AG09309 (cell line): ENCODE results near the gene JPH3.

Experiments used
- DNase-seq: peaks from one replicate; pipeline ENCODE4 v3.0.0-alpha.2; 2010; ENCODE audit warnings: low read depth
- H3K4me3 ChIP-seq: 2 replicates; pipeline ENCODE4 v1.5.1; 2011; ENCODE audit warnings: mild to moderate bottlenecking, low read depth, low read length, moderate library complexity; ENCODE audit not compliant: control insufficient read depth
- TF ChIP-seq, protein P1 (sequence below): IDR thresholded peaks from 2 replicates; pipeline ENCODE4 v1.5.1; 2011; ENCODE audit warnings: mild to moderate bottlenecking, low read depth, low read length, inconsistent platforms; ENCODE audit not compliant: insufficient read depth, control insufficient read depth; ENCODE audit errors: missing control alignments

Gene JPH3

DNA sequence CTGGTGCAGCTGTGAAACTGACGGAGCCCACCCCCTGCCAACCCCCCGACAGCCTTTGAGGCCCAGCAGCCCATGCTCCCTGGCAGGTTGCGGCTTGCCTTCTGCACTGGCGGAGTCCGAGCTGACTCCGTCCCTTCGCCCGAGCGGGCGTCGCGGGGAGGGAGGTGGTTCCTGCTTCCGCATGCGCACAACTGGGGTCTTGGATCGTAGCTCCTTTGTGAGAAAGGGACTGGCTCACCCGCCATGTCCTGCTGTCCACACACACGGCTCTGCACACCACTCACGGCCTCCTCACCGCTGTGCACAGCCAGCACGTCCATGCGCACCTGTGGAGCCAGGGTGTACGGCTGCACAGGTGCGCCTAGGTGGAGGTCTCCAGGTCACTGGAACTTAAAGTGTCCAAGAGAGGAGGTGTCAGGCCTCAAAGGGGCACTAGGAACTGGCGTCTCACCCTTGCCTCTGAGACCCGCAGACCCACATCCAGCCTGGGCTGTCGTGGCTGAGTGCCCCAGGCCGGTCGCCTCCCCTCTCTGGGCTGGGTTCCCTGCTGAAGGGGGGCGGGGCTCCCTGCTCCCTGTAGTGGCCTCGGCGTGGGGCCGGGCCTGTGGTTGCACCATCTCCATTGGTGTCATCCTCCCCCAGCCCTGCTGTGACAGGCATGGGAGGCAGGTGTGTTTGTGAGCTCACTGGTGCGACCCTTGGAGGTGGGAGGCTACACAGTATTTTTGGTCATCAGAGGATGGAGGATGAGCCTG, 45.3 kb downstream of the JPH3 start:
- no peak for DNase-seq
- H3K4me3 ChIP-seq = no peak overlapping the region
- TF ChIP-seq, protein P1, sequence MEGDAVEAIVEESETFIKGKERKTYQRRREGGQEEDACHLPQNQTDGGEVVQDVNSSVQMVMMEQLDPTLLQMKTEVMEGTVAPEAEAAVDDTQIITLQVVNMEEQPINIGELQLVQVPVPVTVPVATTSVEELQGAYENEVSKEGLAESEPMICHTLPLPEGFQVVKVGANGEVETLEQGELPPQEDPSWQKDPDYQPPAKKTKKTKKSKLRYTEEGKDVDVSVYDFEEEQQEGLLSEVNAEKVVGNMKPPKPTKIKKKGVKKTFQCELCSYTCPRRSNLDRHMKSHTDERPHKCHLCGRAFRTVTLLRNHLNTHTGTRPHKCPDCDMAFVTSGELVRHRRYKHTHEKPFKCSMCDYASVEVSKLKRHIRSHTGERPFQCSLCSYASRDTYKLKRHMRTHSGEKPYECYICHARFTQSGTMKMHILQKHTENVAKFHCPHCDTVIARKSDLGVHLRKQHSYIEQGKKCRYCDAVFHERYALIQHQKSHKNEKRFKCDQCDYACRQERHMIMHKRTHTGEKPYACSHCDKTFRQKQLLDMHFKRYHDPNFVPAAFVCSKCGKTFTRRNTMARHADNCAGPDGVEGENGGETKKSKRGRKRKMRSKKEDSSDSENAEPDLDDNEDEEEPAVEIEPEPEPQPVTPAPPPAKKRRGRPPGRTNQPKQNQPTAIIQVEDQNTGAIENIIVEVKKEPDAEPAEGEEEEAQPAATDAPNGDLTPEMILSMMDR = no peak

DNA sequence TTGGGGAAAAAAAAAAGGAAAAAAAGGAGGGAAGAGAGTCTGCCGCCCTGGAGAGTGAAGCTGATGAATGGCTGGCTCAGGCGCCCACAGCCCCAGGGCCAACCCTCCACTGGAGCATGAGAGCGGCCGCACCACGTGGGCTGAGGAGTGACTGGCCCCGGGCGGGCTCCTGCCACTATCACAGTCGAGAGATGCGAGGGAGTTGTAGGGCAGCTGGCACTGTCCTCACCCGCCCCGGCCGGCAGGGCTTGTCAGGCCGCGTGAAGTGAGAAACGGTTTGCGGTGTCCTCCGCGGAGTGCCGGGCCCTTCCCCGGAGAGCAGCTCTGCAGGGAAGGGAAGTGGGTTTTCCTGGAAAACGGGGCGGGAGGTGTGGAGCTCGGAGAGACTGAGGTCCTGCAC, 45.9 kb downstream of the JPH3 start:
- DNase-seq = no peak
- TF ChIP-seq, protein P1 = no peak
- no peak overlapping the region for H3K4me3 ChIP-seq

DNA sequence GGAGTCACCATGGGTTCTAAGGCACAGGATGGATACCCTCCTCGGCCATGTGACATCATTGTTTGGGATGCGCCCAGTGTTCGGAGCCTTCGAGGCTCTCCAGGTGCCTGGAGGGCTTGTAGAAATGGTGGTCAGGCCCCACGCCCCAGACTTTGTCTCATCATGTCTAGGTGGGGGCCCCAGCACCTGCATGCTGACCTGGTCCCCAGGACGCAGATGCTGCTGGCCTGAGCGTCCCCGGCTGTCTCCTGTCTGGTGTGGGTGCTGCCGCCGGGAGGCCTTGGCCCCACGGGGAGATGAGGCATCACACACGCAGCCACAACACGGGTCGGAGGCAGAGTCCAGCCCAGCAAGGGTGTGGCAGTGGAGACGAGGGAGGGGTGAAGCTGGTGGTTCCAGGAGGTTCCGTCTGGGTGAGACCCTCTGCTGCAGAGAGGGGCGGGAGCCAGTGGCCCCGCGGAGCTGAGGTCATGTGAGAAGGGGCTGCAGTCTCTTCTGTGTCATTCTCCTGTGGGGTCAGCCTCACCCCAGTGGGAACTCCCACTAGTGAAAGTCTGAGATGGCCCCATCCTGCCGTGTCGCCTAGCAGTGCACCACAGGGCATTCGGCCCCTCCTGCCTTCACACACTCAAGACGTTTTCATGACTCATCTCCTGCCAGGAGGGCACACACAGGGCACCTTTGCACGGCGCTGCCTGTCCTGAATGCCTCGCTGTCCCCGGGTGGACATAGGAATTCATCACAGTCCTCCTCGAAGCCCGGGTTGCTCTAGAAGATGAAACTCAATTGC, 46.6 kb downstream of the JPH3 start:
- DNase-seq = no peak
- TF ChIP-seq, protein P1 = no peak
- no peak overlapping the region for H3K4me3 ChIP-seq

DNA sequence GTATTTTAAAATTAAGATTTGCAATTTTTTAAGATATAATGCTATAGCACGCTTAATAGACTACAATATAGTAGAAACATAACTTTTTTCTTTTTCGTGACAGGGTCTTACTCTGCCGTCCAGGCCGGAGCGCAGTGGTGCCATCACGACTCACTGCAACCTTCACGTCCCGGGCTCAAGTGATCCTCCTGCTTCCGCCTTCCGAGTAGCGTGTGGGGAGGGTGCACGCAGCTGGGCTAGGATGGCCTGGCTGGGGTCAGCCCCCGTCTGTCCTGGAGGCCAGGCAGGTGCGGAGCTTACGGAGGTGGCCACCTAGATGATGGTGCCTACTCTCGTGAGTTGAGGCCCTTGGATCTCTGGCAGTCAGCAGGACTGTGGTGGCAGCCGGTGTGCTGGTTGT, 50.1 kb downstream of the JPH3 start:
- TF ChIP-seq, protein P1 = no peak
- no peak for DNase-seq
- no peak overlapping the region for H3K4me3 ChIP-seq

DNA sequence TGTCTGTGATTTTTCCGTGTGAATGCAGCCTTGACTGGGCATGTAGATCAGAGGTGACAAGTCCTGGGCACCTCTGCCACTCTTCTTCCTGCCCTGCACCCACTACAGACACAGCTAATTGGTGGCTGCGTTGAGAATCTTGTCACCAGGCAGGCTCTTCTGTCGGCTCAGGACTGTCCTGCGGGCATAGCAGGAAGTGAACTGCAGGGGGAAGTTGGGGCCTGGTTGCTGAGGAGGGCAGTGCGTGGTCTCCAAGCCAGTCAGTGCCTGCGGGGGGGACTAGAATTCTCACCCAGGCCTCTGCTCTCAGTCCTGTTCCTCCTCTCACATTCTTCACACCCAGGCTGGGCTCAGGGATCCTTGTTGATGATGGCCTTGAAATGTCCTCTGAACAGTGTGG, 50.5 kb downstream of the JPH3 start:
- H3K4me3 ChIP-seq = no peak overlapping the region
- TF ChIP-seq, protein P1 = no peak
- DNase-seq = no peak

DNA sequence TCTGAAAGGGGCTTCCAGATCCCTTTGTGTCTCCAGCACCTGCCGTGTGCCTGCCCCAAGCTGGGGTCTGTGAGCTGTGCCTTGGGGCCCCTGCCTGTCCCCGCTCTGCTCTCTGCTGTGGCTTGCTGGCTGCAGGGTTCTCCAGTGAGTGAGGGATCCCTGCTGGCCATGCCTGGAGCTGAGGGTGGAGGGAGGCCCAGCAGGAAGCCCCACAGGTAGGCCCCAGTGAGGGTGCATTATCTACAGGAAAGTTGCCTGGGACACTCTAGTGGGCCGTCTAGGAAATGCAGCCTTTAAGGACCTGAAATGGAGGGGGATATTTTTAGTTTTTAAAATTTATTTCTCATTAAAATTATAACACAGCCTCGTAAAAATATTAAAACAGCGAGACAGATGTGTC, 50.9 kb downstream of the JPH3 start:
- no peak for DNase-seq
- no peak overlapping the region for H3K4me3 ChIP-seq
- TF ChIP-seq, protein P1 = peak; percentile 49
